Neural cell (in vitro differentiated cells): ENCODE data around the gene LRSAM1. TPM values are rescaled to one million over a fixed set of nuclear protein-coding genes. Genes with fewer than 3 reads are reported as not detected.

Source experiments
- H2AFZ ChIP-seq: fragments of 200-600, 300-800 bp; sonication (generic), shearing (Covaris generic); 2 replicates; pipeline ENCODE4 v1.6.0; 2014; ENCODE audit warnings: low read depth, mild to moderate bottlenecking, antibody characterized with exemption, low read length, moderate library complexity
- H3F3A ChIP-seq: fragments of 200-600 bp; shearing (Covaris generic); 2 replicates; pipeline ENCODE4 v1.6.1; 2016; ENCODE audit warnings: mild to moderate bottlenecking, moderate library complexity, mixed read lengths, antibody characterized with exemption, low read length; ENCODE audit not compliant: insufficient read depth, poor library complexity, severe bottlenecking
- H3K27ac ChIP-seq: fragments of 200-600, 300-800 bp; sonication (generic), shearing (Covaris generic); 2 replicates; pipeline ENCODE4 v1.5.1; 2014; ENCODE audit warnings: mild to moderate bottlenecking, low read length, moderate library complexity
- H3K27me3 ChIP-seq: fragments of 300-800, 200-600 bp; sonication (generic), shearing (Covaris generic); 2 replicates; pipeline ENCODE4 v1.6.0; 2014; ENCODE audit warnings: mild to moderate bottlenecking, low read depth, low read length, moderate library complexity; ENCODE audit not compliant: insufficient read depth
- H3K36me3 ChIP-seq: fragments of 300-800, 200-600 bp; sonication (generic), shearing (Covaris generic); 2 replicates; pipeline ENCODE4 v1.5.1; 2014; ENCODE audit warnings: mild to moderate bottlenecking, antibody characterized with exemption, low read length, moderate library complexity; ENCODE audit not compliant: insufficient read depth
- H3K4me2 ChIP-seq: fragments of 300-800, 200-600 bp; sonication (generic), shearing (Covaris generic); 2 replicates; pipeline ENCODE4 v1.6.0; 2014; ENCODE audit warnings: mild to moderate bottlenecking, low read length
- H3K4me3 ChIP-seq: fragments of 300-800, 200-600 bp; sonication (generic), shearing (Covaris generic); 2 replicates; pipeline ENCODE4 v1.5.1; 2014; ENCODE audit warnings: mild to moderate bottlenecking, low read length, moderate library complexity
- H3K79me2 ChIP-seq: fragments of 200-600 bp; shearing (Covaris generic); replicated peaks from 2 replicates; pipeline ENCODE4 v1.6.0; 2014; ENCODE audit warnings: mild to moderate bottlenecking, low read length, moderate library complexity; ENCODE audit not compliant: insufficient read depth
- H3K9ac ChIP-seq: fragments of 300-800, 200-600 bp; sonication (generic), shearing (Covaris generic); 2 replicates; pipeline ENCODE4 v1.6.1; 2016; ENCODE audit warnings: mild to moderate bottlenecking, low read length, mixed read lengths
- H3K9me2 ChIP-seq: fragments of 200-600 bp; shearing (Covaris generic); 2 replicates; pipeline ENCODE4 v1.6.1; 2016; ENCODE audit warnings: mild to moderate bottlenecking, low read length, mixed read lengths; ENCODE audit not compliant: insufficient read depth
- H3K9me3 ChIP-seq: fragments of 200-600, 300-800 bp; sonication (generic), shearing (Covaris generic); 2 replicates; pipeline ENCODE4 v1.6.1; 2016; ENCODE audit warnings: mild to moderate bottlenecking, mixed run types, low read length, moderate library complexity, mixed read lengths
- H4K20me1 ChIP-seq: fragments of 200-600 bp; shearing (Covaris generic); 2 replicates; pipeline ENCODE4 v1.6.1; 2016; ENCODE audit warnings: mild to moderate bottlenecking, mixed run types; ENCODE audit not compliant: insufficient read depth
- EP300 ChIP-seq: fragments of 450-650 bp; conservative IDR thresholded peaks from 2 replicates; pipeline ENCODE4 v1.6.1; 2014; ENCODE audit warnings: antibody characterized with exemption, mild to moderate bottlenecking, moderate library complexity; ENCODE audit not compliant: poor library complexity, severe bottlenecking
- EZH2 ChIP-seq: fragments of 200-600, 300-800 bp; shearing (Covaris generic), sonication (generic); IDR thresholded peaks from 2 replicates; pipeline ENCODE4 v1.6.1; 2014; ENCODE audit warnings: antibody characterized with exemption, low read length, borderline replicate concordance, mild to moderate bottlenecking; ENCODE audit not compliant: insufficient read depth, poor library complexity, severe bottlenecking
- MXI1 ChIP-seq: fragments of 450-650 bp; conservative IDR thresholded peaks from 2 replicates; pipeline ENCODE4 v1.6.1; 2014; ENCODE audit warnings: antibody characterized with exemption, mild to moderate bottlenecking; ENCODE audit not compliant: poor library complexity, severe bottlenecking
- POLR2AphosphoS5 ChIP-seq: IDR thresholded peaks from 2 replicates; pipeline ENCODE4 v1.6.1; 2012
- RAD21 ChIP-seq: fragments of 450-650 bp; conservative IDR thresholded peaks from 2 replicates; pipeline ENCODE4 v1.6.1; 2014; ENCODE audit warnings: antibody characterized with exemption, mild to moderate bottlenecking, moderate library complexity
- REST ChIP-seq: IDR thresholded peaks from 2 replicates; pipeline ENCODE4 v1.6.1; 2012; ENCODE audit warnings: borderline replicate concordance
- SMC3 ChIP-seq: fragments of 450-650 bp; conservative IDR thresholded peaks from 2 replicates; pipeline ENCODE4 v1.6.1; 2014; ENCODE audit warnings: antibody characterized with exemption, mild to moderate bottlenecking, moderate library complexity; ENCODE audit not compliant: poor library complexity
- TAF1 ChIP-seq: IDR thresholded peaks from 2 replicates; pipeline ENCODE4 v1.6.1; 2012; ENCODE audit warnings: low read depth
- polyA plus RNA-seq: library from polyadenylated mRNA; depleted of rRNA; stranded (reverse); fragments of >200 nt; gene quantifications from 2 replicates; pipeline ENCODE4 v1.2.3, GENCODE V29; 2014
- TF ChIP-seq, protein P1 (sequence below): fragments of 450-650 bp; IDR thresholded peaks from 2 replicates; pipeline ENCODE4 v1.5.1; 2014; ENCODE audit warnings: antibody characterized with exemption, mild to moderate bottlenecking, moderate library complexity; ENCODE audit not compliant: poor library complexity, severe bottlenecking

LRSAM1 gene
- polyA plus RNA-seq, 1 donor from 2014 or later, result 21.6 TPM

DNA sequence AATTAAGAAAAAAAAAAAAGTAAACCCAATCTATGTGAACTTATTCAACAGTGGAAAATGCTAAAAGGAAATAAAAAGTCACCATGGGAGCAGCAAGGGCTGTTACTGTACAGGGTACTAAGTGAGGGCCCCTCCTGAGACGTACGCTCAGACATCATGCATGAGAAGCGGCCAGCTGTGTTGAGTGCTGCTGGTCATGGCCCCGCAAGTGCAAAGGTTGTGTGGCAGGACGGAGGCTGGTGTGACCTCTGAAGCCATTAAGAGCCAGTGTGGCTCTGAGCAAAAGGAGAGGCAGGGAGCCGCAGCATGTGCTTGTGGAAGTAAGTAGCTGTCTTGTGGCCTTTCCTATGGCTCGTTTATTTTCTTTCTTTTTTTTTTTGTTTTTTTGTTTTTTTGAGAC, 30.3 kb upstream of the LRSAM1 start:
- no peak for TF ChIP-seq POLR2AphosphoS5
- no peak for TF ChIP-seq SMC3
- TF ChIP-seq, protein P1, sequence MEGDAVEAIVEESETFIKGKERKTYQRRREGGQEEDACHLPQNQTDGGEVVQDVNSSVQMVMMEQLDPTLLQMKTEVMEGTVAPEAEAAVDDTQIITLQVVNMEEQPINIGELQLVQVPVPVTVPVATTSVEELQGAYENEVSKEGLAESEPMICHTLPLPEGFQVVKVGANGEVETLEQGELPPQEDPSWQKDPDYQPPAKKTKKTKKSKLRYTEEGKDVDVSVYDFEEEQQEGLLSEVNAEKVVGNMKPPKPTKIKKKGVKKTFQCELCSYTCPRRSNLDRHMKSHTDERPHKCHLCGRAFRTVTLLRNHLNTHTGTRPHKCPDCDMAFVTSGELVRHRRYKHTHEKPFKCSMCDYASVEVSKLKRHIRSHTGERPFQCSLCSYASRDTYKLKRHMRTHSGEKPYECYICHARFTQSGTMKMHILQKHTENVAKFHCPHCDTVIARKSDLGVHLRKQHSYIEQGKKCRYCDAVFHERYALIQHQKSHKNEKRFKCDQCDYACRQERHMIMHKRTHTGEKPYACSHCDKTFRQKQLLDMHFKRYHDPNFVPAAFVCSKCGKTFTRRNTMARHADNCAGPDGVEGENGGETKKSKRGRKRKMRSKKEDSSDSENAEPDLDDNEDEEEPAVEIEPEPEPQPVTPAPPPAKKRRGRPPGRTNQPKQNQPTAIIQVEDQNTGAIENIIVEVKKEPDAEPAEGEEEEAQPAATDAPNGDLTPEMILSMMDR, result no peak
- TF ChIP-seq RAD21, result no peak
- TF ChIP-seq EZH2, result no peak
- TF ChIP-seq REST, result no peak
- no peaks in the 10 kb centered on the region for H3K36me3 ChIP-seq

DNA sequence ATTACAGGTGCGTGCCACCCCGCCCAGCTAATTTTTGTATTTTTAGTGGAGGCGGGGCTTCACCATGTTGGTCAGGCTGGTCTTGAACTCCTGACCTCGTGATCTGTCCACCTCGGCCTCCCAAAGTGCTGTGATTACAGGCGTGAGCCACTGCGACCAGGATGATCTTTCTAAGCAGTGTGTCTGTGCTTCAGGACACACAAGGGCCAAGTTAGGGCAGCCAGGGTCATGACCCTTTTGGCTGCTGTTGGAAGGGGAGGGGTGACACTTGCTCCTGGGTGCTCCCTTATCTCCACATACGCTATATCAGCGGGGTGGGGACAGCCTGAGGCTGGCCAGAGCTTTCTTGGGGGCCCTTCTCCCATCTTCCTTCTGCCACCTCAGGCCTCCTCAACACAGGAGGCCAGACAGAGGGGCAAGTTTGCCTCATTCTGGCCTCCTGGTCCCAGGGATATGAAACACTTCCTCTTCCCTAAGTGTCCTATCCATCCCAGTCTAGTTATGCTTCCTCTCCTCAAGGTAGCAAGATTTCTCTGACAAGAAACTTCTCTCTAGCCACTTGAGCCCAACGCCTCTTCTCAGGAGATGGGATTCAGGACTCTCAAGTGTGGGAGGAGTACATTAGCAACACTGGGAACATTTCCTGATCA, 29.1 kb upstream of the LRSAM1 start:
- no peaks in the 10 kb centered on the region for H3K36me3 ChIP-seq
- no peaks in the 10 kb centered on the region for H3K27me3 ChIP-seq
- no peak overlapping the region for H3K9ac ChIP-seq
- H3K9me2 ChIP-seq, result no peaks in the 10 kb centered on the region
- H3K4me3 ChIP-seq, result peak overlapping the region; percentile 70
- H3K4me2 ChIP-seq, result peak overlapping the region; percentile 74
- no peak overlapping the region for H2AFZ ChIP-seq
- H3F3A ChIP-seq, result no peaks in the 10 kb centered on the region
- no peaks in the 10 kb centered on the region for H3K9me3 ChIP-seq
- no peak overlapping the region for H3K27ac ChIP-seq
- H4K20me1 ChIP-seq, result no peaks in the 10 kb centered on the region
- TF ChIP-seq REST (no peak), EP300 (no peak), TAF1 (no peak), SMC3 (no peak), POLR2AphosphoS5 (no peak), EZH2 (no peak), MXI1 (no peak), RAD21 (no peak)
- TF ChIP-seq, protein P1, result no peak
- H3K79me2 ChIP-seq, result peaks cover 15% of the 10 kb centered on the region

More for the DNA sequence above, 30.3 kb upstream of the LRSAM1 start:
- Histone ChIP-seq H4K20me1 (no peaks in the 10 kb centered on the region), H3K27me3 (no peaks in the 10 kb centered on the region), H3K4me3 (no peak overlapping the region), H3K4me2 (no peak overlapping the region), H3K27ac (no peak overlapping the region), H3K9me3 (no peaks in the 10 kb centered on the region), H2AFZ (no peak overlapping the region), H3K9ac (no peak overlapping the region), H3F3A (no peaks in the 10 kb centered on the region), H3K9me2 (no peaks in the 10 kb centered on the region), H3K79me2 (peaks cover 13% of the 10 kb centered on the region)
